ENCODE measurements around the gene CRPPA.
"Not testable (repeated sequence)": the region's sequence is repeated elsewhere in the genome, so short reads cannot be mapped to it uniquely, and the experiment has no call there.

The CRPPA gene

DNA sequence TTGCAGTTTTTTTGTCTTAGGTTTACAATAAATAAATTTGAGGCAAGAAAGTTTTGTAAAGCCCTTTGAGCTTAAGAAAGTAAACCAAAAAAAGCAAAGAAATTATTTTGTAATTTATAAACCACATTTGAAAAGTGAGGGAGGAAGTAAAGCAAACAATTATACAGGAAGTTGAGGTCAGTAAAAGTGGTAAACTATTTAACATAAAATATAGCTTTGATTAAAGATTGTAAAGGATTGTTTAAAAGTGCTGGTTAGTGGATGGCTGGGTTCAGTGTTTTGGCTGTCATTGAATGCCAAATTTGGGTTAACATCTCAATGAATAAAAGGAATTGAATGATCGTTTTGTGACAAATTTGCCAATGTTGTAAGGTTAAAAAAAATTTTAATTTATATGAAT lies 34.3 kb upstream of the CRPPA start:
- DNase-seq (ENCODE audit: low spot score) = no peak
- no peak overlapping the region for H3K27ac ChIP-seq
- no peak overlapping the region for H3K4me3 ChIP-seq
- TF ChIP-seq, protein P1, sequence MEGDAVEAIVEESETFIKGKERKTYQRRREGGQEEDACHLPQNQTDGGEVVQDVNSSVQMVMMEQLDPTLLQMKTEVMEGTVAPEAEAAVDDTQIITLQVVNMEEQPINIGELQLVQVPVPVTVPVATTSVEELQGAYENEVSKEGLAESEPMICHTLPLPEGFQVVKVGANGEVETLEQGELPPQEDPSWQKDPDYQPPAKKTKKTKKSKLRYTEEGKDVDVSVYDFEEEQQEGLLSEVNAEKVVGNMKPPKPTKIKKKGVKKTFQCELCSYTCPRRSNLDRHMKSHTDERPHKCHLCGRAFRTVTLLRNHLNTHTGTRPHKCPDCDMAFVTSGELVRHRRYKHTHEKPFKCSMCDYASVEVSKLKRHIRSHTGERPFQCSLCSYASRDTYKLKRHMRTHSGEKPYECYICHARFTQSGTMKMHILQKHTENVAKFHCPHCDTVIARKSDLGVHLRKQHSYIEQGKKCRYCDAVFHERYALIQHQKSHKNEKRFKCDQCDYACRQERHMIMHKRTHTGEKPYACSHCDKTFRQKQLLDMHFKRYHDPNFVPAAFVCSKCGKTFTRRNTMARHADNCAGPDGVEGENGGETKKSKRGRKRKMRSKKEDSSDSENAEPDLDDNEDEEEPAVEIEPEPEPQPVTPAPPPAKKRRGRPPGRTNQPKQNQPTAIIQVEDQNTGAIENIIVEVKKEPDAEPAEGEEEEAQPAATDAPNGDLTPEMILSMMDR (IDR thresholded peaks at IDR 0.05) = no peak

DNA sequence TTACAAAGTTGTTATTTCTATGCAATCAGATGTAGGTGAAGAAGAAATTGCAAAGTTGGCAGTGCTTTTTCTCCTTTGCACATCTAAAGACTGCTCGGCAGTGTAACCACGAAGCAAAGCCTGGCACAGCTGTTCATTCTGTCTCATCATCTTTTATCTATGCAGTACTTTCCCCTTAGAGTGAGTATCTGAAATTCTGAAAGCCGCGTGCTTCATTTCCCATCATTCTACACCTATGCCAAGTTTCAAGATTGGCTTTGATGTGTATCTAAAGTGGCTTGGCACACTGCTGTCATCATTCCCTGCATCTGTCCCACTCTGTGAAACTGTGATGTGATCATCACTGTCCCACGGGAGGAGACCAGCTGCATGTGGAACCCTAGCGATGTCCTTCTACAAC lies 29.0 kb upstream of the CRPPA start:
- TF ChIP-seq, protein P1 (IDR thresholded peaks at IDR 0.05) = no peak
- H3K27ac ChIP-seq = no peak overlapping the region
- no peak for DNase-seq (ENCODE audit: low spot score)
- no peak overlapping the region for H3K4me3 ChIP-seq

DNA sequence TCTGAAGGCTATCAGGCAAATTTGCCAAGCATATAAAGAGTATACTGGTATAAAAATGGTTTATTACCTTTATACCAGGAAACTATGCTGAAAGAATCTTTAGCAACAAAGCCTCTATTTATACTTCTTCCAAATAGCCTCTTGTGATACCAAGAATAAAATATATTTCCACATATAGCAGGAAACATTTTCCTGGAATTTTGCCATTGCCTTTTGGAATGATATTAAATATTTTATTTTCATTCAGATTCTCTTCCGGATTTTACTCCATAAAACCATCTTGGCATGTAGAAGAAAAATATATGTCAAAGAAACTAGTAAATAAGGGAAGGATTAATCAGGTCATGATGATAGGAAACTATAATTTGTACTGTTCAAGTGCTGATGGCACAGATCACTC lies 26.5 kb upstream of the CRPPA start:
- Histone ChIP-seq H3K27ac (no peak overlapping the region), H3K4me3 (no peak overlapping the region)
- TF ChIP-seq, protein P1 (IDR thresholded peaks at IDR 0.05) = no peak
- no peak for DNase-seq (ENCODE audit: low spot score)

DNA sequence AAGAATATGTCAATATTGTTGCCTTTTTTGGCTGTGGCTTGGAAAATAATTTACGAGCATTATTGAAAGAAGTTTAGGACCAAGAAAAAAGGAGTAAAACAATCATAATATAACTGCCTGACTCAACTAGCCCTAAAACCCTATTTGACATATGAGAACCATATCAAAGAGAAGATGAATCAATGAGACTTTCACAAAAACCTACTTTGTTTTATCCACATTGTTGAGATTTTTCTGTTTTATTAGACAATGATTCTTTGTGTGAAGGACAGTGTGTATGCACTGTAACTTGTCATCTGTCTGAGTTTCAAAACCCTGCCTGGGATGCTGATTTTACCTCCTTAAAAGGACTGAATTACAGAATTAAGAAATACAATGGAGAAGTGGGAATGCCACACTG lies 25.2 kb upstream of the CRPPA start:
- H3K27ac ChIP-seq = no peak overlapping the region
- no peak for DNase-seq (ENCODE audit: low spot score)
- H3K4me3 ChIP-seq = no peak overlapping the region
- TF ChIP-seq, protein P1 (IDR thresholded peaks at IDR 0.05) = no peak

DNA sequence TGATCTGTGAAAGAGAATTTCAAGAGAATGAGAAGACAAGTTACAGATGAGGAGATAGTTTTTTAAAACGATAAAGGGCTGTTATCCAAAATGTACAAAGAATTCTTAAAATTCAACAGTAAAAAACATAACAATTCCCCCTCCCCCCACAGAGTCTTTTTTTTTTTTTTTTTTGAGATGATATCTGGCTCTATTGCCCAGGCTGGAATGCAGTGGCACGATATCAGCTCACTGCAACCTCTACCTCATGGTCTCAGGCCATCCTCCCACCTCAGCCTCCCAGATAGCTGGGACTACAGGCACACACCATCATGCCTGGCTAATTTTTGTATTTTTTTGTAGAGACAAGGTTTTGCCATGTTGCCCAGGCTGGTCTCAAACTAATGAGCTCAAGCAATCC lies 22.5 kb upstream of the CRPPA start:
- DNase-seq (ENCODE audit: low spot score); H3K4me3 ChIP-seq; H3K27ac ChIP-seq: not testable (repeated sequence)

DNA sequence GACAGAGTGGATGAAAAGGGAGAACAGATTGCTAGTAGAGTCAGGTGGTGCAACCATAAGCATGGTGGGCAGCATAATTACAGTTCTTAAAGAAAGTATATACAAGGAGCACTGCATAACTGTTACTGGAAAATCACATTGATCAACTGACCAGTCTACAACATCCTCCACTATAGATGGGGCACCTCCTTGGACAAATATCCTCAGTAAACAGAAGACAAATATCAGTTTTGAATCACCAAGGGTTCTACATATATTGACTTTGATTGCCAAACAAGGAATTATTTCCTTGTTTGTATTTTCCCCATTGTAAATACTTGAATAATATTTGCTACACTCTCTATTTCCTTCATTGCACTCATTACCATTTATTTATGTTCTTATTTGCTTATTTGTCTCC lies 17.6 kb upstream of the CRPPA start:
- no peak overlapping the region for H3K27ac ChIP-seq
- TF ChIP-seq, protein P1 (IDR thresholded peaks at IDR 0.05) = no peak
- no peak for DNase-seq (ENCODE audit: low spot score)
- no peak overlapping the region for H3K4me3 ChIP-seq

DNA sequence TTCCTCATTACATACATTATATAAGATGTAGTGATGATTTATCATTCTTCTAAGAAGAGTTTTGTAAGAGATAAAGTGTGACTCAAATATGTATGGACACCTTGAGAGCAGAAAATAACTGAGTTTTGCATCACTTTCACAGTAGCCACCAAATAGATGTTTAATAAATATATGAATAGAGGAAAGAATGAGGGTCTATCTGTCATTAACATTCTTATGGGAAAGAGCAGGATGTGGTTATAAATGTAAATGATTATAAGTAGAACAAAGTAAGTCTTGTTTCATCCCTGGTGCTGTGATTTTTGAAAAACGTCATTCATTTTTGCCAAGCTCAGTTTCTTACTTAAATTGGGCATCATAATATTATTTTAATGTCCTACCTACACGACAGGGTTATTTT lies 15.0 kb upstream of the CRPPA start:
- H3K27ac ChIP-seq = no peak overlapping the region
- no peak overlapping the region for H3K4me3 ChIP-seq
- no peak for DNase-seq (ENCODE audit: low spot score)
- TF ChIP-seq, protein P1 (IDR thresholded peaks at IDR 0.05) = no peak

DNA sequence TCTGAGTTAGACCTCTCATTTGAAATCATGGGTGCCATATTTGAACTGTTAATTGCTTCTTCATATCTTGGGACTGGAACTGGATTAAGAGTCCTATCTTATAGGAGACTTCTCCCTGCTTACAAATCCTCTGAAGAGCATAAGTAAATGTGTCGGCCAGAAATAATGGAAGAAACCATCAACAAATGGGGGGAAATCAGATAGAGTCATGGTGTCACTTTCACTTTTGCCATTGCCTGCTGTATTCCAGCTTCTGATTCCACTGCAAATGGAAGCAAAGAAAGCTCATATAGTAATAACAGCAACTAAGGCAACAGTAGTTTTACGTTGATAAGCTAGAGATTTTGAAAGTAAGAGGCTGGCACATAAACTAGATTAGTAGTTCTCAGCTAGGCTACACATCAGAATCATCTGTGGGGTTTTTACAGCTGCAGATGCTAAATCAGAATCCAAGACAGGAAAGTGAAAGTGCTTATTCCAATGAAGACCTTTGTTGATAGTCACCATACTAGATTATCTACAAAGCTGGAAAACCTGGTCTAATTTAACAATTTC lies 12.3 kb upstream of the CRPPA start:
- H3K4me3 ChIP-seq = no peak overlapping the region
- DNase-seq (ENCODE audit: low spot score) = no peak

More for the DNA sequence above, 12.3 kb upstream of the CRPPA start:
- TF ChIP-seq, protein P1 (IDR thresholded peaks at IDR 0.05) = no peak
- no peak overlapping the region for H3K27ac ChIP-seq
